HUES64 (cell line): Measurements from ENCODE around the gene PIGM.

Experiments used
- H3K27ac ChIP-seq: 2 replicates; pipeline ENCODE4 v1.7.0; 2013; ENCODE audit warnings: low read depth, low read length, inconsistent platforms
- H3K27me3 ChIP-seq: 2 replicates; pipeline ENCODE4 v1.6.1; 2013; ENCODE audit warnings: mild to moderate bottlenecking, low read length; ENCODE audit not compliant: insufficient read depth
- H3K36me3 ChIP-seq: 2 replicates; pipeline ENCODE4 v1.6.1; 2013; ENCODE audit warnings: mild to moderate bottlenecking, low read length; ENCODE audit not compliant: insufficient read depth
- H3K4me1 ChIP-seq: 2 replicates; pipeline ENCODE4 v1.6.1; 2013; ENCODE audit warnings: mild to moderate bottlenecking, low read length, moderate library complexity; ENCODE audit not compliant: insufficient read depth
- H3K4me3 ChIP-seq: 2 replicates; pipeline ENCODE4 v1.5.1; 2013; ENCODE audit warnings: mild to moderate bottlenecking, low read length, moderate library complexity
- H3K9ac ChIP-seq: 2 replicates; pipeline ENCODE4 v1.6.1; 2013; ENCODE audit warnings: mild to moderate bottlenecking, low read depth, low read length
- H3K9me3 ChIP-seq: 2 replicates; pipeline ENCODE4 v1.6.1; 2013; ENCODE audit warnings: low read depth, low read length; ENCODE audit not compliant: insufficient read depth
- WGBS: fragments of 150-250, 120-280 bp; methylation state at CpG from one replicate; pipeline ENCODE4 v1.1.7; 2013; ENCODE audit warnings: missing lambda C conversion rate; 5-methylcytosine and 5-hydroxymethylcytosine counted together

PIGM gene

GRCh38 chr1:160043543-160043942 lies 11.8 kb upstream of the PIGM start:
- H3K27me3 ChIP-seq = peaks cover 15% of the 10 kb centered on the region; the same call in 1 of the 2 replicates
- peaks cover 20% of the 10 kb centered on the region for H3K4me1 ChIP-seq
- no peak overlapping the region for H3K27ac ChIP-seq
- H3K4me3 ChIP-seq = no peak overlapping the region
- no peaks in the 10 kb centered on the region for H3K9me3 ChIP-seq
- H3K36me3 ChIP-seq = no peaks in the 10 kb centered on the region
- no peak overlapping the region for H3K9ac ChIP-seq

GRCh38 chr1:160040476-160040875 lies 8.7 kb upstream of the PIGM start:
- Histone ChIP-seq H3K36me3 (no peaks in the 10 kb centered on the region), H3K9me3 (no peaks in the 10 kb centered on the region), H3K27me3 (peaks cover 11% of the 10 kb centered on the region; the same call in 1 of the 2 replicates), H3K27ac (no peak overlapping the region), H3K9ac (no peak overlapping the region), H3K4me3 (no peak overlapping the region), H3K4me1 (no peaks in the 10 kb centered on the region)
- WGBS = 84% methylated on average over 1 of the region's 1 CpG

GRCh38 chr1:160032165-160032820 lies 503 bp upstream of the PIGM start:
- no peak overlapping the region for H3K27ac ChIP-seq
- peak overlapping the region; percentile 59 for H3K9ac ChIP-seq
- no peaks in the 10 kb centered on the region for H3K9me3 ChIP-seq
- H3K36me3 ChIP-seq = no peaks in the 10 kb centered on the region
- WGBS = 9% methylated on average over 18 of the region's 18 CpGs
- H3K4me1 ChIP-seq = peaks cover 12% of the 10 kb centered on the region
- H3K4me3 ChIP-seq = peak overlapping the region; percentile 91
- peaks cover 27% of the 10 kb centered on the region for H3K27me3 ChIP-seq

- Histone ChIP-seq H3K4me1 (peaks cover 12% of the 10 kb centered on the region), H3K36me3 (no peaks in the 10 kb centered on the region), H3K9me3 (no peaks in the 10 kb centered on the region), H3K9ac (peak overlapping the region; percentile 77), H3K27ac (no peak overlapping the region; the same call in 1 of the 2 replicates), H3K4me3 (peak overlapping the region; percentile 91), H3K27me3 (peaks cover 21% of the 10 kb centered on the region)
- WGBS = 7% methylated on average over 23 of the region's 23 CpGs
These were observed 979 bp downstream of the PIGM start for GRCh38 chr1:160030657-160031364.

- Histone ChIP-seq H3K9me3 (no peaks in the 10 kb centered on the region), H3K4me1 (peaks cover 12% of the 10 kb centered on the region), H3K27me3 (peaks cover 8% of the 10 kb centered on the region; the same call in 1 of the 2 replicates), H3K4me3 (no peak overlapping the region), H3K27ac (no peak overlapping the region), H3K9ac (no peak overlapping the region), H3K36me3 (no peaks in the 10 kb centered on the region)
These were observed 3.4 kb downstream of the PIGM start for GRCh38 chr1:160028426-160028825.

- no peak overlapping the region for H3K9ac ChIP-seq
- no peak overlapping the region for H3K4me3 ChIP-seq
- H3K27me3 ChIP-seq = no peaks in the 10 kb centered on the region
- no peaks in the 10 kb centered on the region for H3K36me3 ChIP-seq
- WGBS = 95% methylated on average over 1 of the region's 1 CpG
- no peak overlapping the region for H3K27ac ChIP-seq
- H3K9me3 ChIP-seq = no peaks in the 10 kb centered on the region
- H3K4me1 ChIP-seq = peaks cover 4% of the 10 kb centered on the region; the same call in 1 of the 2 replicates
These were observed 6.5 kb downstream of the PIGM start for GRCh38 chr1:160025314-160025713.

- Histone ChIP-seq H3K9ac (no peak overlapping the region), H3K27ac (no peak overlapping the region), H3K9me3 (no peaks in the 10 kb centered on the region), H3K4me3 (no peak overlapping the region), H3K4me1 (no peaks in the 10 kb centered on the region), H3K27me3 (no peaks in the 10 kb centered on the region), H3K36me3 (no peaks in the 10 kb centered on the region)
- WGBS = 79% methylated on average over 1 of the region's 2 CpGs
These were observed 7.4 kb downstream of the PIGM start for GRCh38 chr1:160024195-160024905.

GRCh38 chr1:160022330-160023310 lies 9.2 kb downstream of the PIGM start:
- no peak overlapping the region for H3K4me3 ChIP-seq
- H3K9ac ChIP-seq = no peak overlapping the region
- H3K4me1 ChIP-seq = peaks cover 5% of the 10 kb centered on the region; the same call in 1 of the 2 replicates
- H3K27ac ChIP-seq = no peak overlapping the region
- H3K27me3 ChIP-seq = no peaks in the 10 kb centered on the region
- no peaks in the 10 kb centered on the region for H3K36me3 ChIP-seq
- H3K9me3 ChIP-seq = no peaks in the 10 kb centered on the region
- WGBS = 80% methylated on average over 6 of the region's 6 CpGs

- 88% methylated on average over 4 of the region's 5 CpGs for WGBS
- H3K9ac ChIP-seq = no peak overlapping the region
- H3K27me3 ChIP-seq = no peaks in the 10 kb centered on the region
- no peak overlapping the region for H3K4me3 ChIP-seq
- no peak overlapping the region for H3K27ac ChIP-seq
- H3K4me1 ChIP-seq = peaks cover 5% of the 10 kb centered on the region; the same call in 1 of the 2 replicates
- no peaks in the 10 kb centered on the region for H3K9me3 ChIP-seq
- H3K36me3 ChIP-seq = no peaks in the 10 kb centered on the region
These were observed 10.3 kb downstream of the PIGM start for GRCh38 chr1:160021376-160022074.

- Histone ChIP-seq H3K27ac (no peak overlapping the region), H3K36me3 (no peaks in the 10 kb centered on the region), H3K4me3 (no peak overlapping the region), H3K4me1 (peaks cover 5% of the 10 kb centered on the region; the same call in 1 of the 2 replicates), H3K9me3 (no peaks in the 10 kb centered on the region), H3K9ac (no peak overlapping the region), H3K27me3 (no peaks in the 10 kb centered on the region)
- 94% methylated on average over 5 of the region's 5 CpGs for WGBS
These were observed 11.6 kb downstream of the PIGM start for GRCh38 chr1:160020196-160020595.
